Measurements from ENCODE around the gene EFS. TPM values are rescaled to one million over a fixed set of nuclear protein-coding genes. Genes with fewer than 3 reads are reported as not detected.

The EFS gene
- polyA plus RNA-seq, 4 donors, result 0.54 to 11.5 (median 1.8) TPM

- Histone ChIP-seq H3K36me3 (ENCODE audit: control insufficient read depth in 3 of 3, insufficient read depth in 2 of 3, low read depth in 1 of 3, low read length in 3 of 3) (no peaks in the 10 kb centered on the region), H3K27me3 (ENCODE audit: control insufficient read depth in 3 of 3, insufficient read depth in 3 of 3, low read length in 3 of 3) (peaks cover 0 to 4% (median 0%) of the 10 kb centered on the region in 3 donors), H3K4me1 (ENCODE audit: control insufficient read depth in 3 of 3, insufficient read depth in 2 of 3, low read depth in 1 of 3, low read length in 2 of 3) (peaks cover 0 to 5% (median 1%) of the 10 kb centered on the region in 3 donors), H3K27ac (ENCODE audit: low read depth in 1 of 3, low read length in 2 of 3) (no peak overlapping the region), H3K9me3 (ENCODE audit: control insufficient read depth in 2 of 2, insufficient read depth in 1 of 2, low read depth in 1 of 2, low read length in 1 of 2) (no peaks in the 10 kb centered on the region), H3K4me3 (ENCODE audit: low read depth in 1 of 3, low read length in 3 of 3) (no peak overlapping the region)
- DNase-seq (no peak), FAIRE-seq (no peak)
- 76 to 88% (median 80%) methylated on average over 2 of the region's 2 CpGs for WGBS, 3 donors
Observed at GRCh38 chr14:23385244-23385641, 20.3 kb upstream of the EFS start.

- no peak overlapping the region for H3K27ac ChIP-seq (ENCODE audit: low read depth in 1 of 3, low read length in 2 of 3)
- peaks cover 0 to 5% (median 3%) of the 10 kb centered on the region in 3 donors for H3K4me1 ChIP-seq (ENCODE audit: control insufficient read depth in 3 of 3, insufficient read depth in 2 of 3, low read depth in 1 of 3, low read length in 2 of 3)
- H3K4me3 ChIP-seq (ENCODE audit: low read depth in 1 of 3, low read length in 3 of 3), result no peak overlapping the region
- H3K27me3 ChIP-seq (ENCODE audit: control insufficient read depth in 3 of 3, insufficient read depth in 3 of 3, low read length in 3 of 3), result peaks cover 0 to 4% (median 0%) of the 10 kb centered on the region in 3 donors
- no peak for DNase-seq
- 91 to 92% (median 92%) methylated on average over 28 to 29 of the region's 29 CpGs for WGBS, 3 donors
- no peaks in the 10 kb centered on the region for H3K9me3 ChIP-seq (ENCODE audit: control insufficient read depth in 2 of 2, insufficient read depth in 1 of 2, low read depth in 1 of 2, low read length in 1 of 2)
- FAIRE-seq, result no peak
- H3K36me3 ChIP-seq (ENCODE audit: control insufficient read depth in 3 of 3, insufficient read depth in 2 of 3, low read depth in 1 of 3, low read length in 3 of 3), result no peaks in the 10 kb centered on the region
Observed at GRCh38 chr14:23384364-23385080, 19.6 kb upstream of the EFS start.

- Histone ChIP-seq H3K36me3 (ENCODE audit: control insufficient read depth in 3 of 3, insufficient read depth in 2 of 3, low read depth in 1 of 3, low read length in 3 of 3) (no peaks in the 10 kb centered on the region), H3K27me3 (ENCODE audit: control insufficient read depth in 3 of 3, insufficient read depth in 3 of 3, low read length in 3 of 3) (no peaks in the 10 kb centered on the region), H3K4me3 (ENCODE audit: low read depth in 1 of 3, low read length in 3 of 3) (no peak overlapping the region), H3K27ac (ENCODE audit: low read depth in 1 of 3, low read length in 2 of 3) (no peak overlapping the region), H3K9me3 (ENCODE audit: control insufficient read depth in 2 of 2, insufficient read depth in 1 of 2, low read depth in 1 of 2, low read length in 1 of 2) (no peaks in the 10 kb centered on the region), H3K4me1 (ENCODE audit: control insufficient read depth in 3 of 3, insufficient read depth in 2 of 3, low read depth in 1 of 3, low read length in 2 of 3) (peaks cover 0 to 5% (median 3%) of the 10 kb centered on the region in 3 donors)
- FAIRE-seq, result no peak
- DNase-seq, result no peak
- WGBS, 3 donors, result 75 to 82% (median 81%) methylated on average over 10 of the region's 10 CpGs
Observed at GRCh38 chr14:23382731-23383440, 17.9 kb upstream of the EFS start.

- no peaks in the 10 kb centered on the region for H3K9me3 ChIP-seq (ENCODE audit: control insufficient read depth in 2 of 2, insufficient read depth in 1 of 2, low read depth in 1 of 2, low read length in 1 of 2)
- FAIRE-seq (no peak), DNase-seq (no peak)
- WGBS, 3 donors, result 92 to 94% (median 94%) methylated on average over 6 of the region's 6 CpGs
- H3K4me1 ChIP-seq (ENCODE audit: control insufficient read depth in 3 of 3, insufficient read depth in 2 of 3, low read depth in 1 of 3, low read length in 2 of 3), result peaks cover 0 to 5% (median 3%) of the 10 kb centered on the region in 3 donors
- H3K4me3 ChIP-seq (ENCODE audit: low read depth in 1 of 3, low read length in 3 of 3), result no peak overlapping the region
- no peaks in the 10 kb centered on the region for H3K27me3 ChIP-seq (ENCODE audit: control insufficient read depth in 3 of 3, insufficient read depth in 3 of 3, low read length in 3 of 3)
- H3K27ac ChIP-seq (ENCODE audit: low read depth in 1 of 3, low read length in 2 of 3), result no peak overlapping the region
- no peaks in the 10 kb centered on the region for H3K36me3 ChIP-seq (ENCODE audit: control insufficient read depth in 3 of 3, insufficient read depth in 2 of 3, low read depth in 1 of 3, low read length in 3 of 3)
Observed at GRCh38 chr14:23382276-23382675, 17.3 kb upstream of the EFS start.

- no peak overlapping the region for H3K27ac ChIP-seq (ENCODE audit: low read depth in 1 of 3, low read length in 2 of 3)
- no peak for DNase-seq
- WGBS, 3 donors, result 53 to 69% (median 56%) methylated on average over 3 of the region's 3 CpGs
- H3K27me3 ChIP-seq (ENCODE audit: control insufficient read depth in 3 of 3, insufficient read depth in 3 of 3, low read length in 3 of 3), result peaks cover 0 to 2% (median 0%) of the 10 kb centered on the region in 3 donors
- H3K36me3 ChIP-seq (ENCODE audit: control insufficient read depth in 3 of 3, insufficient read depth in 2 of 3, low read depth in 1 of 3, low read length in 3 of 3), result no peaks in the 10 kb centered on the region
- peaks cover 0 to 5% (median 3%) of the 10 kb centered on the region in 3 donors for H3K4me1 ChIP-seq (ENCODE audit: control insufficient read depth in 3 of 3, insufficient read depth in 2 of 3, low read depth in 1 of 3, low read length in 2 of 3)
- FAIRE-seq, result no peak
- H3K4me3 ChIP-seq (ENCODE audit: low read depth in 1 of 3, low read length in 3 of 3), result no peak overlapping the region
- H3K9me3 ChIP-seq (ENCODE audit: control insufficient read depth in 2 of 2, insufficient read depth in 1 of 2, low read depth in 1 of 2, low read length in 1 of 2), result no peaks in the 10 kb centered on the region
Observed at GRCh38 chr14:23381871-23382270, 16.9 kb upstream of the EFS start.

- FAIRE-seq, result no peak
- Histone ChIP-seq H3K9me3 (ENCODE audit: control insufficient read depth in 2 of 2, insufficient read depth in 1 of 2, low read depth in 1 of 2, low read length in 1 of 2) (no peaks in the 10 kb centered on the region), H3K4me1 (ENCODE audit: control insufficient read depth in 3 of 3, insufficient read depth in 2 of 3, low read depth in 1 of 3, low read length in 2 of 3) (peaks cover 0 to 5% (median 3%) of the 10 kb centered on the region in 3 donors), H3K4me3 (ENCODE audit: low read depth in 1 of 3, low read length in 3 of 3) (no peak overlapping the region), H3K27me3 (ENCODE audit: control insufficient read depth in 3 of 3, insufficient read depth in 3 of 3, low read length in 3 of 3) (peaks cover 0 to 4% (median 0%) of the 10 kb centered on the region in 3 donors), H3K36me3 (ENCODE audit: control insufficient read depth in 3 of 3, insufficient read depth in 2 of 3, low read depth in 1 of 3, low read length in 3 of 3) (no peaks in the 10 kb centered on the region), H3K27ac (ENCODE audit: low read depth in 1 of 3, low read length in 2 of 3) (no peak overlapping the region)
- WGBS, 3 donors, result 71 to 86% (median 85%) methylated on average over 4 of the region's 4 CpGs
- DNase-seq, result no peak
Observed at GRCh38 chr14:23380976-23381375, 16.0 kb upstream of the EFS start.

- no peaks in the 10 kb centered on the region for H3K36me3 ChIP-seq (ENCODE audit: control insufficient read depth in 3 of 3, insufficient read depth in 2 of 3, low read depth in 1 of 3, low read length in 3 of 3)
- peak; percentile 35 to 85 for DNase-seq
- no peak overlapping the region for H3K4me3 ChIP-seq (ENCODE audit: low read depth in 1 of 3, low read length in 3 of 3)
- H3K9me3 ChIP-seq (ENCODE audit: control insufficient read depth in 2 of 2, insufficient read depth in 1 of 2, low read depth in 1 of 2, low read length in 1 of 2), result no peaks in the 10 kb centered on the region
- WGBS, 3 donors, result 26 to 51% (median 37%) methylated on average over 16 of the region's 16 CpGs
- H3K27ac ChIP-seq (ENCODE audit: low read depth in 1 of 3, low read length in 2 of 3), result no peak overlapping the region
- H3K4me1 ChIP-seq (ENCODE audit: control insufficient read depth in 3 of 3, insufficient read depth in 2 of 3, low read depth in 1 of 3, low read length in 2 of 3), result peaks cover 0 to 5% (median 3%) of the 10 kb centered on the region in 3 donors
- FAIRE-seq, result no peak
- peaks cover 0 to 4% (median 0%) of the 10 kb centered on the region in 3 donors for H3K27me3 ChIP-seq (ENCODE audit: control insufficient read depth in 3 of 3, insufficient read depth in 3 of 3, low read length in 3 of 3)
Observed at GRCh38 chr14:23380197-23380914, 15.4 kb upstream of the EFS start.
